Measurements from ENCODE around the gene APCDD1. TPM values are rescaled to one million over a fixed set of nuclear protein-coding genes. Genes with fewer than 3 reads are reported as not detected.

APCDD1 gene
- total and polyA plus RNA-seq, 2 experiments from 2014 or later: 0.31 to 1.0 TPM

GRCh38 chr18:10485475-10485874, 31.0 kb downstream of the APCDD1 start:
- ATAC-seq (no peak), DNase-seq (ENCODE audit: low spot score) (no peak)
- no peaks in the 10 kb centered on the region for H4K20me1 ChIP-seq (replicated peaks; ENCODE audit: insufficient read depth)
- H3K27ac Mint-ChIP-seq: no peak overlapping the region
- no peaks in the 10 kb centered on the region for H3K79me2 ChIP-seq (replicated peaks; ENCODE audit: insufficient read depth)
- H3K4me3 Mint-ChIP-seq: no peak overlapping the region
- H3K36me3 ChIP-seq (ENCODE audit: insufficient read depth): no peaks in the 10 kb centered on the region
- peaks cover 26% of the 10 kb centered on the region for H3K4me1 Mint-ChIP-seq
- no peaks in the 10 kb centered on the region for H3K9me3 Mint-ChIP-seq
- peaks cover 16% of the 10 kb centered on the region for H3K27me3 ChIP-seq (ENCODE audit: insufficient read depth)
- no peak overlapping the region for H3K4me2 ChIP-seq
- H3K27me3 Mint-ChIP-seq (ENCODE audit: insufficient read depth, low read depth, poor library complexity): peaks cover 11% of the 10 kb centered on the region
- TF ChIP-seq ZNF331 (CRISPR knock-in tag; IDR thresholded peaks at IDR 0.05; ENCODE audit: low read depth) (no peak), NANOG (IDR thresholded peaks at IDR 0.05; ENCODE audit: borderline replicate concordance) (no peak), STAT1 (IDR thresholded peaks at IDR 0.05; ENCODE audit: unreplicated experiment) (no peak), REST (IDR thresholded peaks at IDR 0.05; ENCODE audit: unreplicated experiment) (no peak), ZNF462 (CRISPR knock-in tag; IDR thresholded peaks at IDR 0.05) (no peak), ZNF114 (CRISPR knock-in tag; IDR thresholded peaks at IDR 0.05) (no peak), JUNB (IDR thresholded peaks at IDR 0.05; ENCODE audit: unreplicated experiment) (no peak), CTCF (conservative IDR thresholded peaks at IDR 0.05; ENCODE audit: low read depth in 2 of 2) (no peak), CREB1 (CRISPR knock-in tag; IDR thresholded peaks at IDR 0.05; ENCODE audit: low read depth) (no peak), EZH2 (IDR thresholded peaks at IDR 0.05; ENCODE audit: low read depth, unreplicated experiment) (no peak), ETS1 (IDR thresholded peaks at IDR 0.05) (no peak), EZH2phosphoT487 (IDR thresholded peaks at IDR 0.05; ENCODE audit: unreplicated experiment) (no peak), POLR2AphosphoS5 (IDR thresholded peaks at IDR 0.05; ENCODE audit: low read depth) (no peak)
- no peaks in the 10 kb centered on the region for H3F3A ChIP-seq (replicated peaks; ENCODE audit: low read depth)
- H3K36me3 Mint-ChIP-seq (ENCODE audit: low read depth): no peaks in the 10 kb centered on the region
- peaks cover 13% of the 10 kb centered on the region for H3K4me1 ChIP-seq (ENCODE audit: insufficient read depth)
- no peak overlapping the region for H3K27ac ChIP-seq (ENCODE audit: low read depth)
- H3K4me3 ChIP-seq: no peak overlapping the region
- no peaks in the 10 kb centered on the region for H3K9me2 ChIP-seq (ENCODE audit: insufficient read depth)
- no peak overlapping the region for H2AFZ ChIP-seq

Data from GM23338 (cell line).